Renal pelvis (tissue), 12 donors: ENCODE data around the gene F8A3. TPM values are rescaled to one million over a fixed set of nuclear protein-coding genes. Genes with fewer than 3 reads are reported as not detected.
"Not testable (repeated sequence)": the region's sequence is repeated elsewhere in the genome, so short reads cannot be mapped to it uniquely, and the experiment has no call there.

Source experiments
- DNase-seq: peaks from one replicate; pipeline ENCODE4 v3.0.0-alpha.2; 2013
- long read RNA-seq, 16 experiments: transcript quantifications; one replicate each; lab custom pipeline, GENCODE V29; 2026
- polyA plus RNA-seq, 3 donors: library from polyadenylated mRNA; unstranded; fragments of 120-200 nt; gene quantifications; one replicate each; pipeline ENCODE4 v1.2.1, GENCODE V29; 2013; ENCODE audit not compliant: insufficient read length in 3 of 3

Gene F8A3
- polyA plus RNA-seq = 10 to 100 TPM in 1 of 3 donors, 1 to 10 TPM in 2; 7.6 to 13.4 (median 9.6) TPM
- long read RNA-seq, donor 1, partial matches to known transcripts = 0 of 3 reads
- long read RNA-seq, donor 1, other reads (novel, unspliced or antisense) = 0 of 3 reads
- long read RNA-seq, donor 2, transcript F8A3-201 (1 exons, 1,759 nt) = major isoform, 8 of 8 reads
- long read RNA-seq, donor 2, partial matches to known transcripts = 0 of 8 reads
- long read RNA-seq, donor 2, other reads (novel, unspliced or antisense) = 0 of 8 reads
- long read RNA-seq, donor 3, transcript F8A3-201 (1 exons, 1,759 nt) = major isoform, 6 of 6 reads
- long read RNA-seq, donor 3, partial matches to known transcripts = 0 of 6 reads
- long read RNA-seq, donor 3, other reads (novel, unspliced or antisense) = 0 of 6 reads
- long read RNA-seq, donor 4, transcript F8A3-201 (1 exons, 1,759 nt) = major isoform, 15 of 15 reads
- long read RNA-seq, donor 4, partial matches to known transcripts = 0 of 15 reads
- long read RNA-seq, donor 4, other reads (novel, unspliced or antisense) = 0 of 15 reads
- long read RNA-seq, donor 5, partial matches to known transcripts = 0 of 3 reads
- long read RNA-seq, donor 5, other reads (novel, unspliced or antisense) = 0 of 3 reads
- long read RNA-seq, donor 6, transcript F8A3-201 (1 exons, 1,759 nt) = major isoform, 8 of 8 reads
- long read RNA-seq, donor 6, partial matches to known transcripts = 0 of 8 reads
- long read RNA-seq, donor 6, other reads (novel, unspliced or antisense) = 0 of 8 reads
- long read RNA-seq, donor 7, partial matches to known transcripts = 0 of 3 reads
- long read RNA-seq, donor 7, other reads (novel, unspliced or antisense) = 0 of 3 reads
- long read RNA-seq, donor 8, transcript F8A3-201 (1 exons, 1,759 nt) = major isoform, 8 of 8 reads
- long read RNA-seq, donor 8, partial matches to known transcripts = 0 of 8 reads
- long read RNA-seq, donor 8, other reads (novel, unspliced or antisense) = 0 of 8 reads
- long read RNA-seq, donor 9, transcript F8A3-201 (1 exons, 1,759 nt) = major isoform, 17 of 17 reads
- long read RNA-seq, donor 9, partial matches to known transcripts = 0 of 17 reads
- long read RNA-seq, donor 9, other reads (novel, unspliced or antisense) = 0 of 17 reads
- long read RNA-seq, donor 10, transcript F8A3-201 (1 exons, 1,759 nt) = major isoform, 6 of 6 reads
- long read RNA-seq, donor 10, partial matches to known transcripts = 0 of 6 reads
- long read RNA-seq, donor 10, other reads (novel, unspliced or antisense) = 0 of 6 reads
- long read RNA-seq, donor 11, transcript F8A3-201 (1 exons, 1,759 nt) = major isoform, 7 of 7 reads
- long read RNA-seq, donor 11, partial matches to known transcripts = 0 of 7 reads
- long read RNA-seq, donor 11, other reads (novel, unspliced or antisense) = 0 of 7 reads
- long read RNA-seq, donor 12, transcript F8A3-201 (1 exons, 1,759 nt) = major isoform, 14 of 14 reads
- long read RNA-seq, donor 12, partial matches to known transcripts = 0 of 14 reads
- long read RNA-seq, donor 12, other reads (novel, unspliced or antisense) = 0 of 14 reads
- long read RNA-seq, donor 13 = 0 reads
- long read RNA-seq, donor 14, transcript F8A3-201 (1 exons, 1,759 nt) = major isoform, 15 of 15 reads
- long read RNA-seq, donor 14, partial matches to known transcripts = 0 of 15 reads
- long read RNA-seq, donor 14, other reads (novel, unspliced or antisense) = 0 of 15 reads
- long read RNA-seq, donor 15, transcript F8A3-201 (1 exons, 1,759 nt) = major isoform, 6 of 6 reads
- long read RNA-seq, donor 15, partial matches to known transcripts = 0 of 6 reads
- long read RNA-seq, donor 15, other reads (novel, unspliced or antisense) = 0 of 6 reads
- long read RNA-seq, donor 16, partial matches to known transcripts = 0 of 4 reads
- long read RNA-seq, donor 16, other reads (novel, unspliced or antisense) = 0 of 4 reads

- not testable (repeated sequence) for DNase-seq
Measured at GRCh38 chrX:155458471-155458870, at the start of gene F8A3. Gene F8A3 (minus strand): TSS chrX:155458620. CDS start chrX:155458600, 20 bp downstream.

DNA sequence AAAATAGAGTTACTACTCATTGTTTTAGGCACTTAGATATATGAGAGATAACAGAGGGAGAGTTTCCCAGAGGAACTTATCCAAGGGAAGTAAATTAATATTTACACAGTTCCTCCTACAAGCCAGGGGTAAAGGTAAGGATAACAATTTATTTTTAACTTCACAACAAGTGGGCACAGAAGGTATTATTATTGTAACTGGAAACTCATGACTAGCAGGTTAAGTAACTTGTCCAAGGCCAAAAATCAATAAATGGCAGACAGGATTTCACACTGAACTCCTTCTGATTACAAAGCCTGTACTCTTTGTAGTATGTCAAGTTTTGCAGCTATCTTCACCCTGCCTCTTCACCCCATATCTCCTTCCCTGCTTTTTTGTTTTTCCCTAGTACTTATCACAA, 46.9 kb upstream of the F8A3 start:
- DNase-seq = no peak

- DNase-seq = not testable (repeated sequence)
Measured at GRCh38 chrX:155495134-155495533, 36.7 kb upstream of the F8A3 start.

- DNase-seq = not testable (repeated sequence)
Measured at GRCh38 chrX:155491421-155491820, 33.0 kb upstream of the F8A3 start.

DNA sequence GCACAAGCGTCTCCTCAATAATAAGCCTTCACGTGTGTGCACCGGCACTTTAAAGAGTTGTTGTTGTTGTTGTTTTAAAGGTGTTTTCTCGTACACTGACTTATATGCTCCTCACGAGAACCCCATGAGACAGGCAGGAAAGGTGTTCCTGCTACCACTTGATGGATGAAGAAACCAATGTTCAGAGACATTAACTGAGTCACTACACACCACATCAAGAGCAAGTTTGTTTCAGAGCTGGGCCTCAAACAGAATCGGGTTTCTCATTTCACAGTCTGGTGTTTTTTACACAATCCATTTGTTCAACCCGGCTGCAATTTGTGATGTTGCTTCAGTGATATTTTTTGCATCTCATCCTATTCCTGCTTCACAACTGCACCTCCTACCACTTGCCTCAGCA, 18.7 kb upstream of the F8A3 start:
- not testable (repeated sequence) for DNase-seq

- not testable (repeated sequence) for DNase-seq
Measured at GRCh38 chrX:155466269-155466938, 8.0 kb upstream of the F8A3 start.

GRCh38 chrX:155460501-155460900, 2.1 kb upstream of the F8A3 start:
- DNase-seq = not testable (repeated sequence)

- not testable (repeated sequence) for DNase-seq
Measured at GRCh38 chrX:155457761-155458447, 516 bp downstream of the F8A3 start.

- DNase-seq = no peak
Measured at GRCh38 chrX:155441097-155441496, 17.3 kb downstream of the F8A3 start.

DNA sequence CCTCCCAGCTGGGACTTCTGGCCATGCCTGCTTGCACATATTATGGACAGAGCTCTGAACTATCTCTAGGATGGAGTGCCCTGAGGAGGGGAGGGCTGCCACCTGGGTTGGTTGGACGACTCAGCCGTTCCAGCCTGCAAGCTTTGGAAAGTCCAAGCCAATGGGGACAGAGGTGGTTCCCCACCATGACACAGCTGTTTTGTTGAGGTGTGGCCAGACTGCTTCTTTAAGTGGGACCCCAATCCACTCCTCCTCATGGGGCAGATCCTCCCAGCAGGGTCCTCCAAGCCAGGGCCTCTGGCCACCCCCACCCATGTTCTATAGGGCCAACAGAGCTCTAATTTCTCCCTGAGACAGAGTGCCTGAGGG, 22.7 kb downstream of the F8A3 start:
- DNase-seq = no peak

GRCh38 chrX:155434906-155435743, 23.3 kb downstream of the F8A3 start:
- no peak for DNase-seq

DNA sequence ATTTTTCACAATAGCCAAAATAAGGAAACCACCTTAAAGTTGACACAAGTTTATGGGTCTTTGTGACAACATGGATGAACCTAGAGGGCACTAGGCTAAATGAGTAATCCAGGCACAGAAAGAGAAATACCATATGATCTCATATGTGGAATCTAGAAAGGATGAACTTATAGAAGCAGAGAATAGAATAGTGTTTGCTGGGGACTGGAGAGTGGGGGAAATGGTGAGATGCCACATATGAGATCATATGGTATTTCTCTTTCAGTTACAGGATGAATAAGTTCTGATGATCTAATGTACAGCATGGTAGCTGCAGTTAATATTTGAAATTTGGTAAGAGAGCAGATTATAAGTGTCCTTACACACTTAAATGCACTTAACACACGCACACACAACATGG, 40.7 kb downstream of the F8A3 start:
- DNase-seq = no peak

Other genes with a start within 250 kb of the F8A3 start
- gene VBP1, start 242.2 kb downstream of the F8A3 start, polyA plus RNA-seq = 10 to 100 TPM; 69.0 to 73.1 (median 69.4) TPM
- gene RAB39B, start 194.1 kb downstream of the F8A3 start, polyA plus RNA-seq = 1 to 10 TPM; 2.8 to 2.9 (median 2.8) TPM
- gene CLIC2, start 124.0 kb downstream of the F8A3 start, polyA plus RNA-seq = 1 to 10 TPM; 3.1 to 4.6 (median 3.7) TPM
- gene F8A2, start 76.5 kb downstream of the F8A3 start, polyA plus RNA-seq = not detected
- 1 to 10 TPM; 1.7 to 2.4 (median 2.1) TPM for gene SPRY3, start 154.0 kb upstream of the F8A3 start, polyA plus RNA-seq
- 10 to 100 TPM; 24.3 to 30.1 (median 27.6) TPM for gene TMLHE, start 154.3 kb upstream of the F8A3 start, polyA plus RNA-seq